Activated gamma-delta T cell (primary cell): ENCODE measurements around the gene COL19A1.
"Not testable (repeated sequence)": the region's sequence is repeated elsewhere in the genome, so short reads cannot be mapped to it uniquely, and the experiment has no call there.

ENCODE experiments used
- DNase-seq: peaks from one replicate; lab custom pipeline; 2025; lab: John Stamatoyannopoulos, UW

COL19A1 gene

DNA sequence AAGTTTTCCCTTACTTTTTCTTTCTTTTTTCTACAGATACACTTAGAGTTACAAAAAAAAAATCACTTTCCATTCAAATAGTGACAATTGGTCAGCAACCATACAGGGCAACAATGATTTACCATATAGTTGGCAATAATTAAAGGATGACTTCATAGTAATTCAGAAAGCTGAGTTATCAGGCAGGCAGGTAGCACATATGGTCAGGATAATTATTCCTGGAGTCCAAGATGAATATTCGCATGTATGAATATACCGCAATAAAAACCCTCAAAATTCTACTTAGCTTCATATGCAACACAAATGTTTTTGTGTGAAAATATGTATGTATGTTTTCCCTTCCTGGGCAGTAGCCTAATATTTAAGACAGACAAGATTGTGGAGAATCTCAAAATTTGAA is 34.5 kb downstream of the COL19A1 start:
- no peak for DNase-seq

DNA sequence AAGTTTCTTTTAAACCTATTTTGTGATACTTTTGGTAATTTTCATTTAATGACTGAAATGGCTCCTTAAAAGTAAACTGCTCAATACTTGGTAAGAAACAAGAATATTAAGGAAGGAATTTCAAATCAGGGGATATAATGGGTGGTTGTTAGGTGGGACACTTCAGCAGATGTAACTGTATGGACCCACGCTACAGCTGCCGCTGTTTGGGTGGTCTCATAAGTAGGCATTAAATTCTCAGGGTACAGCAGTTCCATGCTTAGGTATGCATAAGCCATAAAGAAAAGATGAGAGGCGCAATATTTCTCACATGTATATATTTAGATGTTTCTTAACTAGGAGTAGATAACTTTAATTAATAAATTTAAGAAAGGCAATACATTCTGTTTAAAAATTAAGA is 35.0 kb downstream of the COL19A1 start:
- no peak for DNase-seq

DNA sequence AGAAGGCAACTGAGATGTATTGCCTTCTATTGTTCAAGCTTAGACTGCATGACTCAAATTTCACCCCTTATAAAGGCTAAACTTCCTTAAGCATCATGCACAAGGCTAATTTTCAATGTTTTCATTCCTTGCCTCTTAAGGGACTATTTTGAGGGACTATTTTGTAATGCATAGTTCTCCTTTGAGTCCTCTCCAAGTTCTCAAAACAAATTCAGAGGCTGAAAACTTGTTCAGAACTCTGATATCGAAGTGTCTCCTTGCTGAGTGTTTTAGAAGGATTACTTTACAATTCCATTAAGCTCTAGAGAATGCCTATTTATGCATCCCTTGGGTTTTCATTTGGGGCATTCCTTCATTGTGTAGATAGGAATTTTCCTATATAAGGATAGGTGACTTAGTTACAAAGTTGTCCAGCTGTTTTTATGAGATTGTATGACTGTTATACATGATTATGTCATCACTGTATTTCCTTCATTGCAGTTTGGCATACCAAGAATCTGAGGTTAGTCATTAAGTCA is 41.7 kb downstream of the COL19A1 start:
- DNase-seq, result no peak

DNA sequence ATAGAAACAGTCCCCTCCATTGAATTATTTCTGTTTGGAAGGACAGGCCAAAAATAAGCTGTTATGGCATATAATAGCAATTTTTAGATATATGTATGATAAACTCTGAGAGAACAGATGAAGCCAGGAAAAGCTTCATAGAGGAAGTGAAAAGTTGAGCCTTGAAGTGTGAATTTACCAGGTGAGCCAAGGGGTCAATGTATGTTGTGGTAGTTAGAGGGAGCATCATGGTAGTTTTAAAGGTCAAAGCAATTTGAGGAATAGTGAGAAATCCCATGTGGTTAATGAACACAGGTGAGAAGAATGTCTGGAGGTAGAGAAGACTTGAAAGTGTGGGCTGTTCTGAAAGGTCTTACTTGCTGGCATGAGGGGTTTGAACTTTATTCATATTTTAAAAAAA is 47.0 kb downstream of the COL19A1 start:
- no peak for DNase-seq

DNA sequence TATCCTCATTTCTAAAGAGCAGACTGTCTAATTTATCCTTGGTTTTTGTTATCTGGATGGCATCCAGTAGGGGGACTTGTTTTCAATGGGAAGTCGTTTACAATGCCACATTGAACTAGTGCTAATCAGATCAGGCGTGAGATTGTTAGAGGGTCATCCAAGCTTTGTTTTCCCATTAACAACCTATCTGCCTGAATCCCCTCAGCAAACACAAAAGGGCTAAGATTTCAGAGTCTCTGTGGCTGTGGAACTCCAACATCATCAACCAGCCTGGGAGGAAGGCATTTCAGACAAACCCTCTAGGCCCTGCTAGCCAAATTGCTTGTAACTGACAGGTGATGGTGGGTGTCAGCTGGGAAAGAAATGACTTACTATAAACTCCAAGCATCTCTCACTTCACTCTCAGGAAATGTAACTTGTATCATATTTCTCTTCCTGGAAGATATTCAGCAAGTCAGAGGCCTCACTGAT is 47.7 kb downstream of the COL19A1 start:
- DNase-seq, result no peak

DNA sequence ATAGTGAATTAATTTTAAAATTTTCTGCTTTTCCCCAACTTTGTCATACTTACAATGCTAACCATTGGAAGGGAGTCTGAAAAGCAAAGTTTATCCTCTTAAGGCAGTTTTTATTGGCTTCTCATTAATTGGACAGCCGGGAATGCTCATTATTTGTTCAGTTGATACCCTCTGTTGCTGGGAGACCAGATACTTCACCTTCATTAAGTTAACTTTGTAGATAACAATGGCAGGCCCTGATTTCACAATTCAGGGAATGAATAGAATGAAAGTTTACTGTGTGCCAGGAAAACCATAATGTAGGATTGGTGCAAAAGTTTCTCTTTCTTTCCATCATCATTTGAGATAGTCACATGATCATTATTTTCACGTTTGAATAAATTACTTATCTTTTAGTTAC is 49.0 kb downstream of the COL19A1 start:
- no peak for DNase-seq

DNA sequence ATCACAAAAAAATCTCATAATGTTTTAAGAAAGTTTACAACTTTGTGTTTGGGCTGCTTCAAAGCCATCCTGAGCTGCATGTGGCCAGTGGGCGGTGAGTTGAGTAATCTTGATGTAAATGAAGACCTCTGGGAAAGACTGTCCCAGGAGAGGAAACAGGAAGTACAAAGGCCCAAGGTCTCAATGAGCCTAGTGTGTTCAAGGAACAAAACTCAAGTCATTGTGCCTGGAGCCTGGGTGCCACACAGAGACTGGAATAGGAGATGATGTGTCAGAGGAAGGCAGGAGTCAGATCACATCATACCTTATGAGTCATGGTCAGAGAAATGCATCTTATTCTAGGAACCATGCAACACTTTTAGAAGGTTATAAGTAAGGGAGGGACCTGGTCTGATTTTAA is 51.5 kb downstream of the COL19A1 start:
- no peak for DNase-seq

DNA sequence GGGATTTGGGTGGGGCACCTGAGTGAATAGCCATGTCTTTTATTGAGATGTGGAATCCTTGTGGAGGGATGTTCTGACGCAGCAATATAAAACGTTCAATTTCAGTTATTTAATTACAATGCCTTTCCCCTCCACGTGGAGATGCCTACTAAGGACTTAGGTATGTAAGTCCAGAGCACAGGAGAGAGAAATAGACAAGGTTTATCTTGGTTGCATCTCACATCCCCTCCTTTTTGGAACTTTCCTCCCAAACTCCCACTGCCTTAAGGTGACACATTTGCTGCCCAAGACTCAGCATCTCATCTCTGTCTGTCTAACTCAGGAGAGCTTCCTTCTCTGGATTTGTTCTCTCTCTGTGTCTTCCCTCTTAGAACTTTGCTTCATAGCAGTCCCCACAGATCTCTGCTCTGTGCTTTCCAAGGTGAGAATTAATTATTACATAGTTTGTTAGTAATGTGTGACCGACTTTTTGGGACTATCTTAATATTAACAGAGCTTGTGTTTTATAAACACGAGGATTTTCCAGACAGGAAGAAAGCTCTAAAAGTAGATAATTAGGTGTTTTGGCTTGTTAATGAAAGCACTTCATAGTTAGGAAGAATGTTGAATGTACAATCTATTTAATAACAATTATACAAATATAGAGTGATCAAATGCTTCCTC is 52.6 kb downstream of the COL19A1 start:
- no peak for DNase-seq

DNA sequence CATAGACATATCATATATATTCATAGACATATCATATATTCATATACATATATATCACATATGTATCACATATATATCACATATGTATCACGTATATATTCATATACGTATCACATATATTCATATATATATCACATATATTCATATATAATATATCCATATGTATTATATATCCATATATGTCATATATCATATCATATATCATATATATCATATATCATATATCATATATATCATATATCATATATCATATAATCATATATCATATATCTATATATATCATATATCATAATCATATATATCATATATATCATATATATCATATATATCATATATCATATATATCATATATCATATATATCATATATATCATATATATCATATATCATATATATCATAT is 54.7 kb downstream of the COL19A1 start:
- not testable (repeated sequence) for DNase-seq

DNA sequence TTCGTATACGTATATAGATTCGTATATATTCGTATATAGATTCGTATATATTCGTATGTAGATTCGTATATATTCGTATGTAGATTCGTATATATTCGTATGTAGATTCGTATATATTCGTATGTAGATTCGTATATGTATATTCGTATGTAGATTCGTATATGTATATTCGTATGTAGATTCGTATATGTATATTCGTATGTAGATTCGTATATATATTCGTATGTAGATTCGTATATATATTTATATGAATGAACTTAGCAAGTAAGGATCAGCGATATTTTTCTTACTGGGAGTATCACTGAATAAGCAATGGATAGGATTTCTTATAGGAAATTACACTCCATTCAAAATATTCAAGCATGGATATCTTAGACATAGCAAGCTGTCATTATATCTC is 55.3 kb downstream of the COL19A1 start:
- DNase-seq, result not testable (repeated sequence)

DNA sequence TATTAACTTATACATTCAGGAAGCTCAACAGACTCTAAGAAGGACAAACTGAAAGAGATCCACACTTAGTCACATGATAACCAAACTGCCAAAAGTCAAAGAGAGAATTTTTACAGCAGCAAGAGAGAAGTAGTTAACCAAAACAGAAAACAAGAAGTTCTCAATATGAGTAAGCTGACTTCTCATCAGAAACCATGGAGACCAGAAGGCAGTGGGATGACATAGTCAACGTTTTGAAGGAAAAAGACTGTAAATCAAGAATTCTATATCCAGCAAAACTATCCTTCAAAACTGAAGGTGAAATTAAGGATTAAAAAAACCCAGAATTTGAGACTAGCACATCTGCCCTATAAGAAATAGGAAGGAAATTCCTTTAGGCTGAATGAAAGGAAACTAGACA is 60.4 kb downstream of the COL19A1 start:
- DNase-seq, result no peak

DNA sequence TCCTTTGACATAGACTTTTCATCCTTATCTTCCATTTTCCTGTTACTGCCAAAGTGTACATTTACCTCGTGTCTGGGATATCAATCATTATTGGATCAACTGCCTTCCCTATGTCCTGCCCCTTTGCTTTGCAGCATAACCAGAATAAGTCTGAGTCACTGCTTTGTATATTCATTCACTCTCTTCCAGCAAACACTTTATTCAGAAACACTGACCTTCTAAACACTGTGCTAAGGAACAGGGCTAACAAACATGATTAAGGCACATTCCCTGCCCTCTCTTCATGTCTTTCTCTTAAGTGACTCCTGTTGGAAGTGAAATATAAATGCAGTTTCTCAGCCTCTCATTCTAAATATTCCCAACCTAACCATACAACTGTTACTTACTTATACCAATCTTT is 66.9 kb downstream of the COL19A1 start:
- no peak for DNase-seq

DNA sequence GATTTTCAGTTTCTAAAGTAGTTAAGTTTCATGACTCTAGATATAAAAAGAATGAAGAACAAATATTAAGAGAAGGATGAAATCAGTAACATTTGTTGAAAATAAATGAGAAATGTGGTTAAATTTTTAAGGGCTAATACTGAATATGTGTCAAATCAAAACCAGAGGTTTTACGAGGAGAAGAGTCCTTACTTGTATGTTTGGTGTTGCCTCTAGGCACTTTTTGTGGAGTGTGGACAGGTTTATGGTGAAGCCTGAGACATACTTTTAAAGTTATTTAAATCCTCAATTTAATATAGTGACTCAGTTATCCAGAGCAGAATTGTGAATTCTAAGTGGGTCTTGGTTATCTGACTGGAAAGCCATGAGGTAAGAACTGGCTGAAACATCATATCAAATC is 68.7 kb downstream of the COL19A1 start:
- DNase-seq, result no peak

DNA sequence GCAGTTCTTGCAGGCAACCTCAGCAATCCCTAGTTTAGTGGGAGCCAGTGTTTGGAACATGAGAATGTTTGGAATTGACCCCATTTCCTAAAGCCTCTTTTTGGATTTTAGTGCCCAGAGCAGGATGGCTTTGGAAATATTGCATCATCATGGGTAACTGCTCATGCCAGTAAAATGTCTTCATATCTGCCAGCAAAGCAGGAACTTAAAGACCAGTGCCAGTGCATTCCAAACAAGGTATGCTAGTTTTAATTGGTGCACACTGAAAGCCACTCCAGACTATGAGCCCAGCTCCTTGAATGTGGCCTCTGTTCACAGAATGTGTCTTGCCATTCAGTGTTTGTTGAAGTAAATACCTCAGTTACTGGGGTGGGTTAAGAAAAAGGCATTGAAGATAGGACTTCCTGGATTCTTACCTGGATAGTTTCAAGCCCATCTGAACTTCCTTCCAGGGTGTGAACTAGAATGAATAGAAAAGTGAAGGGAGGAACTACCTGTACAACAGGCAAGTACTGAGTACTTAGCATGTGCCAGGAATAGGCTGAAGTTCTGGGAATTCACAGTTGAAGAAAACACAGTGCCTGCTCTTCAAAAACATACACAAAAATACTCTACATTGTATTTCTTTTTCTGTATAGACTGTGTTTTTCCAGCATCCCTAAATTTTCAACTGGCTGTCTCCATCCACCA is 70.5 kb downstream of the COL19A1 start:
- DNase-seq, result no peak

DNA sequence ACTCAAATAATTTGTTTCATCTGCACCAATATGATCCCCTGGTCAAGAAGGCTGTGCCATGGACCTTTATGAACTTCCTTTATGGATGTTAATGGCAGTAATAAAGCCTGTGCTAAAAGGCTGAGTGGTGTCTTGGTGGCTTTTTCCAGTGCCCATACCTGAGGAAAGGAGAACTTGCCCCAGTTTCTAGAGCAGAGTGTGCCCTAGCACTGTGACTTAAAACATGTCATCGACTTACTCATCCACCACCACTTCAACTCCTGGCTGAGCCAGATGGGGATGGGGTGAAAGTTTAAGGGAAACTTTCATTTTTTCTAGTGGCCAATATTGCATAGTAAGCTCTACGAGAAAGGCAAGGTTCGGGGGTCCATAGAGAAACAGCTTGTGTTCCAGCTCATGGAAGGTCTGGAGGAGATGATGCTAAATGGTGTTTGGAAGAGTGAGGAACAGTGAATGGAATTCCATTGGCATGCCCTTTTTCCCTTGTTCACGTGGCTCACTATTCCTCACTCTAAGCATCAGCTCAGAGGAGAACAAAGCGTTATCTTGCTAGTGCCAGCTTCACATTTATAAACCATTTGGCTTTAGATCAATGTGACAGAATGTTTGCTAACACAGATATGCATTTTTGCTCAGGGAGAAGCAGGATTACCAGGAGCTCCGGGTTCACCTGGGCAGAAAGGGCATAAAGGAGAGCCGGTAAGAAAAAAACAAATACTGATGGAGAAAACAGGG is 71.2 kb downstream of the COL19A1 start:
- DNase-seq, result no peak

DNA sequence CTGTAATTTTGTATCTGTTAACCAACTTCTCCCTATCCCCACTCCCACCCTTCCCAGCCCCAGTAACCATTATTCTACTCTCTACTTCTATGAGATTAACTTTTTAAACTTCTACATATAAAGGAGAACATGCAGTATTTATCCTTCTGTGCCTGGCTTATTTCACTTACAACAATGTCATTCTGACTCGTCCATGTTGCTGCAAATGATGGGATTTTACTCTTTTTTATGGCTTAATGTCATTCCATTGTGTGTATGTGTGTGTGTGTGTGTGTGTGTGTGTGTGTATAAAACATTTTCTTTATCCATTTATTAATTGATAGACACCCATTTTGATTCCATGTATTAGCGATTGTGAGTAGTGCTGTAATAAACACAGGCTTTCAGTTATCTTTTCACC is 76.1 kb downstream of the COL19A1 start:
- no peak for DNase-seq

DNA sequence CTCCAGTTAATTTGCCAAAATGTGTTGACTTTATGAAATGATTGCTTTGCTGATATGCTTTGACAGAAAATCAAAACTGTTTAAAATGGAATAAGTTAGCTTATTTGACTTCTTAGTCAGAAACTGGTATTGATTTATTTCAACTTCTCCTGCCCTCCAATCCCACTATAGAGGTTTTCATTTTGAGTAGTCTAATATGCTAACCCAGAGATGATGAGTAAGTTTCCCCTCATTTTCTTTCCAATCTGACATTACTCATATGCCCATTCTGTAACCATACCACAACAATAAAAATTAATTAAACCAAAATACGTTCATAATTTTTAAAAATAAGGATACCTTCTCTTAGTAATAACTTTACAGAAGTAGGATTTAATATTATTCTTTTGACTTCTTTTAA is 78.8 kb downstream of the COL19A1 start:
- no peak for DNase-seq

DNA sequence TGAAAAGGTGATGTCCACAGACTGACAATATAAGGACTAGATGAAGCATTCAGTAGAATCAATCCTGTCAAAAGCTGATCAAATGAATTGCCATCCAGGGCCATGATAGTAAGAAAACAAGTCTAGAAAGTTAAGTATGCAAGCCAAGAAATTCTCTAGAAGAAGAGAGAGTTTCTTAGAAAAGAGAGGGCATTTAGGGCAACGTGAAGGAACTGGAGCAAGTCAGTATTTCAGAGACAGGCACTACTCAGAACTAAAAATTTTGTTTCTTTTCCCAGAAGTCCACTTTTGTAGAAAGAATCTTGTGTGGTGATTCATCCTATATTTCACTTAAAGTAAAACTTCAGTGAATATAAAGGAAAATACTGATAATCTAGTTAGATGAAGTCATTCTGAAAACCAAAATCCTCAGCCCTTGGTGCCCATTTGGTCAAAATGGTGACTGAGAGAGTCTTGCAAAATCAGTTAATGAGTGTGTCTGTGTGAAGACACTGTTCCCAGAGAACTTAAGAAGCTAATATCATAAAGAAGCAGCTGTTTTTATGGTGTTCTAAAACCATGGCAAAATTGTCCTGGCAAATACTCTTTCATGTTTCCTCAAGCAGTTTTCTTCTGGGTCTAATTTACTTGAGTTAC is 82.2 kb downstream of the COL19A1 start:
- no peak for DNase-seq

DNA sequence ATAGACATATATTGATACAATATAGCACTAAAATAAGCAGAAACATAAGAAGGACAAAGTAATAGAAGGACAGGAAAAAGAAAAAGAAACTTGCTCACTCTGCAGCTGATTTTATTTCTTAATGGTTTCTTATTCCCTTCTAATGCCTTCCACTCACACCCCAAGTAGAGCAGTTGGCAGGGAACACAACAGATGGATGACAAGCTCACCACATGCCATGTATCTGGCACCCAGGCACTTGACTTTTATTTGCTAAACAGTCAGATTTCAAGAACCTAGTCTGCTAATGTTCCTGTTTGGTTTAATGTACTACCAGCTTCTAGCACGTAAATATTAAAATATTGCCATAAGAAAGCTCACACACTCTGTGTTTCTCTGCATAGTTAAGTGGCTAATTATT is 87.1 kb downstream of the COL19A1 start:
- no peak for DNase-seq

DNA sequence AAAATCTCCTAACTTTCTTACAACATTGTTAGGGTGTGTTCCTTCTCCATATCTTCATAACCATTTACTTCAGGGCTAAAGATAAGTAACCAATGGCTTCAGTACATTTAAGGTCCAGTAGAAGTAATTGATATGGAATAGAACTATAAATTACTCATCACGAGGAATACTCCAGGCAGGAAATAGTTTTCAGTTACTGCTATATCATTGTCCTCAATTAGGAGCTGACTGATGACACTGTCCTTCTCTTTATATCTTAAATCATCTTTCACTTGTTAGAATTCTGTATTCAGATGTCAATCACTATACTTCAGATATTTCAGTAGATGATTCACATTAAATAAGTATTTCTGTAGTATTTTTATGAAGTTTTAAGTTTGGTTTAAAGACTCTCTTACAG is 88.4 kb downstream of the COL19A1 start:
- no peak for DNase-seq

DNA sequence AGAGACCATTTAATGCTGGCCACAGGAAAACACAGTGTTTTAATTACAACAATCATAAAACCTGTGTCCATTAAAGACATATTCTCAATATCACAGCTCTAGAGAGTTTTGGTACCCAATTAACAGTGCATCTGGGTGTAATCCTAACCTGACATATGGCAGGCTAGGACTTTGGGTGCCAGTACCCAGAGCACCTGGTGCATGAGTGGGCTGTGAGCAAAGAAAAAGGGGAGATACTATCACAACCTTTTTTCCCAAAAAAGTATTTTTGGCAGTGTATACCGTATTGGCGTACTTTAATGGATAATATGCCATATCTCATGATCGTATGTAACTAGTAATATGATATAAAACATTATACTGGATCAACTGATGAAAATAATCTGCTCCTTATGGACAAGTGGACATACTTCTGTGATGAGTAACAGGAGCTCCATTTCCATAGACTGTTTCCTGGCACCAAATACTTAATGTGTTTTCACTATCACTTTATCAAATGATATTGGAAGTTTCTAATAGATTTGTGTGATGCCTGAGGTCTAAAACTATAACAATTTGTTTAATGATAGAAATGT is 91.7 kb downstream of the COL19A1 start:
- no peak for DNase-seq

DNA sequence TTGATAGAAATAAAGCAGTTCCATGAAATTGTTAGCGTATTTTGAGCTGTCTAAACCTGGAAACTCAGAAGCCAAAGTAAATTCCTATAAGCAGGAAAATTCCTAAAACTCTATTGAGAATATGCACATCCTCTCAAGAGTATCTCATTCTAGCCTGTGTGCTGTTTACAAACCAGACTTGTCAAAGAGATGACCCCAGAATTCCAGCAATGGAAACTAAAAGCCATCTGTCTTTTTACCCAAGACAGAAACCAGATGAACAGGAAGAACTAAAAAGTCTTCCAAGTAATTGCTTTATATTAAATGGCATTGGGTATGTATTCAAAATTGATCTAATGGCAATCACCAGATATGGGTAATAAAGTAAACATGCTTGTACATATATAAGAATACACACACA is 92.6 kb downstream of the COL19A1 start:
- no peak for DNase-seq
